ENCODE measurements around the gene ILDR2.

Gene ILDR2

GRCh38 chr1:166925810-166926478, 49.4 kb downstream of the ILDR2 start:
- Histone ChIP-seq H4K20me1 (ENCODE audit: insufficient read depth, low read length) (no peaks in the 10 kb centered on the region), H3K36me3 (ENCODE audit: insufficient read depth, low read length) (no peaks in the 10 kb centered on the region), H3K4me2 (ENCODE audit: low read length) (no peak overlapping the region), H3K9me3 (ENCODE audit: low read length) (no peaks in the 10 kb centered on the region), H3K9me2 (ENCODE audit: low read depth, low read length) (no peaks in the 10 kb centered on the region), H3K4me1 (ENCODE audit: insufficient read depth, low read length, severe bottlenecking) (no peaks in the 10 kb centered on the region), H3K79me2 (ENCODE audit: insufficient read depth, low read length) (no peaks in the 10 kb centered on the region), H2AFZ (ENCODE audit: low read length) (no peak overlapping the region), H3F3A (ENCODE audit: insufficient read depth, low read length) (no peaks in the 10 kb centered on the region), H3K27me3 (ENCODE audit: insufficient read depth, low read length) (no peaks in the 10 kb centered on the region), H3K4me3 (ENCODE audit: low read depth, low read length, poor library complexity, severe bottlenecking) (no peak overlapping the region), H3K9ac (ENCODE audit: low read length) (no peak overlapping the region), H3K27ac (ENCODE audit: low read depth, low read length, poor library complexity, severe bottlenecking) (no peak overlapping the region)
- no peak for TF ChIP-seq CTCF (IDR thresholded peaks at IDR 0.05; ENCODE audit: low read length)

DNA sequence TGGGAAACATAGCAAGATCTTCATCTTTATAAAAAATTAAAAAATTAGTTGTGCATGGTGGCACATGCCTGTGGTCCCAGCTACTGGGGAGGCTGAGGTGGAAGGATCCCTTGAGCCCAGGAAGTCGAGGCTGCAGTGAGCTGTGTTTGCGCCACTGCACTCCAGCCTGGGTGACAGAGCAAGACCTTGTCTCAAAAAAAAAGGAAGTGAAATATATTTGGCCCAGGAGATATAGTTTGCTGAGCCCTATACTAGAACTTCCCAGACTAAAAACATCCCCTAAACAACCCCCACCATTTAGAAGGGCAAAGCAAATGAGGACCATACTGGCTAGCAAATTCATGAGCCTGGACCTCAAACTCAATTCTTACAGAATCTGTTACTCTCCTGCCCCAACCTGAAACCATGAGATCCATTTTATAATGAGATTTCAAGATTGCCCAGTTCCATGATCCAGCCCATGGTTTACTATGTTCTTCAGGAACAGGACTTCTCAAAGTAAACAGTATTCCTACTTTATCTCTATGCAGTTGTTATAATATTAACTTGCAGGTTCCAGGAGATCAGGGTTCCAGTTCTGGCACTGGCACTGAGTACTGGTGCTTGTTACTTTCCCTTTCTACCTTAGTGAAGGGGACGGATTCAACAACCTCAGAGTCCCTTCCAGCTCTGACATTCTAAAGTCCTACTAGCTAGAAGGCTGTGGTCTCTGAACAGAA, 50.4 kb downstream of the ILDR2 start:
- TF ChIP-seq EZH2 (IDR thresholded peaks at IDR 0.05; ENCODE audit: borderline replicate concordance, low read length), result no peak
- no peak for TF ChIP-seq CTCF (IDR thresholded peaks at IDR 0.05; ENCODE audit: low read length)
- H4K20me1 ChIP-seq (ENCODE audit: insufficient read depth, low read length), result no peaks in the 10 kb centered on the region
- no peak overlapping the region for H3K4me3 ChIP-seq (ENCODE audit: low read depth, low read length, poor library complexity, severe bottlenecking)
- H3F3A ChIP-seq (ENCODE audit: insufficient read depth, low read length), result no peaks in the 10 kb centered on the region
- H3K79me2 ChIP-seq (ENCODE audit: insufficient read depth, low read length), result no peaks in the 10 kb centered on the region
- H3K4me1 ChIP-seq (ENCODE audit: insufficient read depth, low read length, severe bottlenecking), result no peaks in the 10 kb centered on the region
- no peak overlapping the region for H3K4me2 ChIP-seq (ENCODE audit: low read length)
- H3K9me2 ChIP-seq (ENCODE audit: low read depth, low read length), result no peaks in the 10 kb centered on the region
- no peaks in the 10 kb centered on the region for H3K9me3 ChIP-seq (ENCODE audit: low read length)
- H3K27me3 ChIP-seq (ENCODE audit: insufficient read depth, low read length), result no peaks in the 10 kb centered on the region
- H3K27ac ChIP-seq (ENCODE audit: low read depth, low read length, poor library complexity, severe bottlenecking), result no peak overlapping the region
- no peak overlapping the region for H3K9ac ChIP-seq (ENCODE audit: low read length)
- no peaks in the 10 kb centered on the region for H3K36me3 ChIP-seq (ENCODE audit: insufficient read depth, low read length)
- H2AFZ ChIP-seq (ENCODE audit: low read length), result no peak overlapping the region

DNA sequence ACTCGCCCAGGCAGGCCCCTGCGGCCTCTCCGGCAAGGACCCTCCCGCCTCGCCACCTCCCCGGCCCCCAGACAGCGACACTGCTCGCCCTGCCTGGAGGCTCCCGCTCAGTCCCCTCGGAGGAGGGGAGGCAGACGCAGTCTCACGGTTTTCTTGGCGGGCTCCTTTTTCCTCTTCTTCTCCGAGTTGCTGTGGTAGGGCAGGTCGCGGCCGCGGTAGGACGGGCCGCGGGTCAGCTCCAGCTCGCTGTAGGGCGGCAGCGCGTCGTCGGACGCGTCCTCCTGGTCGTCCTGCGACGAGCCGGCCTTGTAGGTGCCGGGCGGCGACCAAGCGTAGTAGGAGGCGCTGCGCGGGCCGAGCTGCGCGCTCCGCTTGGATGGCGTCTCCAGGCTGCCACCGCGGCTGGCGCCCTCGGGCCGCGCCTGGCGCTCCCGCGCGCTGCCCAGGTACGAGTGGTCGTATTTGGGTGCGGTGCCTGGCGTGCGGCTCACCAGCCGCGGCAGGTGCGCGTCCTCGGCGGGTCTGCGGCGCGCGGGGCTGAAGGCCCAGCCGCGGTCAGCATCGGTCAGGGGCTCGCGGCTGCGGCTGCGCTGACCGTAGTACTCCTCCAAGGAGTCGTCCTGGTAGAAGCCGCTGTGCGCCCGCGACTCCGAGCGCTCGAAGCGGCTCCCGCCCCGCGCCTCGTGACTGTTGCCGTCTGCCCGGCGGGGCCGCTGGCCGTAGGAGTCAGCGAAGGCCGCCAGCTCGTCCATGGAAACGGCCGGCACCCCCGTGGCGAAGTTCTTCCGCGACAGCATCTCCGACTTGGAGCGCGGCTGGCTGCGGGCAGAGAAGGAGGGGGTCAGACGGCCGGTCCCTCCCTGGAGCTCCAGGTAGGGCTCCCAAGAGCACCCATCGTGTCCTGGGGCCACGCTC, 54.5 kb downstream of the ILDR2 start:
- H4K20me1 ChIP-seq (ENCODE audit: insufficient read depth, low read length), result no peaks in the 10 kb centered on the region
- no peak overlapping the region for H3K9ac ChIP-seq (ENCODE audit: low read length)
- H3K4me2 ChIP-seq (ENCODE audit: low read length), result no peak overlapping the region
- no peak overlapping the region for H2AFZ ChIP-seq (ENCODE audit: low read length)
- H3F3A ChIP-seq (ENCODE audit: insufficient read depth, low read length), result no peaks in the 10 kb centered on the region
- H3K79me2 ChIP-seq (ENCODE audit: insufficient read depth, low read length), result no peaks in the 10 kb centered on the region
- no peaks in the 10 kb centered on the region for H3K9me3 ChIP-seq (ENCODE audit: low read length)
- H3K27me3 ChIP-seq (ENCODE audit: insufficient read depth, low read length), result 0 out of 2 replicates have a peak, but pooled peaks cover 3% of the 10 kb centered on the region
- H3K36me3 ChIP-seq (ENCODE audit: insufficient read depth, low read length), result no peaks in the 10 kb centered on the region
- H3K4me1 ChIP-seq (ENCODE audit: insufficient read depth, low read length, severe bottlenecking), result no peaks in the 10 kb centered on the region
- H3K27ac ChIP-seq (ENCODE audit: low read depth, low read length, poor library complexity, severe bottlenecking), result no peak overlapping the region
- H3K9me2 ChIP-seq (ENCODE audit: low read depth, low read length), result no peaks in the 10 kb centered on the region
- H3K4me3 ChIP-seq (ENCODE audit: low read depth, low read length, poor library complexity, severe bottlenecking), result no peak overlapping the region
- TF ChIP-seq EZH2 (IDR thresholded peaks at IDR 0.05; ENCODE audit: borderline replicate concordance, low read length) (no peak), CTCF (IDR thresholded peaks at IDR 0.05; ENCODE audit: low read length) (no peak)
